IMR-90 (cell line): ENCODE data around the gene RNF145. TPM values are rescaled to one million over a fixed set of nuclear protein-coding genes. Genes with fewer than 3 reads are reported as not detected.

Experiments
- ATAC-seq: fragments of 200-7000 bp; cut with Tn5 transposase; 2 replicates; pipeline ENCODE4 v1.9.1; 2020; ENCODE audit warnings: low read depth, mild to moderate bottlenecking, moderate library complexity
- BruUV-seq: library from RNA; stranded (reverse); fragments of 400-500 nt; replicated peaks from 2 replicates; lab custom pipeline; 2021; lab: Mats Ljungman, UMichigan
- CTCF ChIA-PET: fragments of 300-600 bp; formaldehyde crosslinking; extraction: SDS; loops from one replicate; lab custom pipeline; 2021; ENCODE audit warnings: antibody characterized with exemption; lab: Yijun Ruan, JAX
- POLR2A ChIA-PET: fragments of 300-600 bp; sonication (Branson Sonifier 250); formaldehyde crosslinking; loops from one replicate; lab custom pipeline; 2022; ENCODE audit warnings: antibody characterized with exemption; ENCODE audit not compliant: unreplicated experiment; lab: Charles Lee
- DNase-seq: peaks from one replicate; pipeline ENCODE4 v3.0.0; 2013
- H2AFZ ChIP-seq: replicated peaks from 2 replicates; pipeline ENCODE3; 2013; ENCODE audit warnings: low read length, mild to moderate bottlenecking; ENCODE audit not compliant: poor library complexity
- H2AK5ac ChIP-seq: 2 replicates; pipeline ENCODE4 v1.6.1; 2013; ENCODE audit warnings: low read depth, low read length, inconsistent platforms
- H2AK9ac ChIP-seq: replicated peaks from 2 replicates; pipeline ENCODE3; 2013; ENCODE audit warnings: mild to moderate bottlenecking, low read depth, low read length, moderate library complexity; ENCODE audit not compliant: poor library complexity
- H2BK120ac ChIP-seq: 2 replicates; pipeline ENCODE4 v1.6.1; 2013; ENCODE audit warnings: low read depth, low read length, inconsistent platforms
- H2BK15ac ChIP-seq: 3 replicates; pipeline ENCODE4 v1.6.1; 2013; ENCODE audit warnings: low read depth, low read length, inconsistent platforms
- H2BK20ac ChIP-seq: 2 replicates; pipeline ENCODE4 v1.6.1; 2013; ENCODE audit warnings: low read depth, mild to moderate bottlenecking, inconsistent platforms, low read length, moderate library complexity
- H2BK5ac ChIP-seq: 2 replicates; pipeline ENCODE4 v1.6.1; 2013; ENCODE audit warnings: mild to moderate bottlenecking, low read depth, low read length, inconsistent platforms; ENCODE audit not compliant: poor library complexity, severe bottlenecking
- H3K14ac ChIP-seq: replicated peaks from 2 replicates; pipeline ENCODE4 v1.6.1; 2013; ENCODE audit warnings: low read depth, low read length, inconsistent platforms
- H3K18ac ChIP-seq: 2 replicates; pipeline ENCODE4 v1.6.1; 2013; ENCODE audit warnings: low read depth, low read length, control low read depth
- H3K23ac ChIP-seq: 2 replicates; pipeline ENCODE4 v1.6.1; 2013; ENCODE audit warnings: low read depth, low read length, inconsistent platforms
- H3K27ac ChIP-seq: 2 replicates; pipeline ENCODE4 v1.5.1; 2013; ENCODE audit warnings: mild to moderate bottlenecking, control low read depth, low read length; ENCODE audit not compliant: insufficient read depth
- H3K27me3 ChIP-seq: 2 replicates; pipeline ENCODE4 v1.6.1; 2013; ENCODE audit warnings: low read length; ENCODE audit not compliant: control insufficient read depth, insufficient read depth
- H3K36me3 ChIP-seq: 2 replicates; pipeline ENCODE4 v1.6.1; 2013; ENCODE audit warnings: low read length, mixed read lengths; ENCODE audit not compliant: control insufficient read depth, insufficient read depth
- H3K4ac ChIP-seq: 2 replicates; pipeline ENCODE4 v1.6.1; 2013; ENCODE audit warnings: low read depth, low read length, inconsistent platforms
- H3K4me1 ChIP-seq: 2 replicates; pipeline ENCODE4 v1.6.1; 2013; ENCODE audit warnings: low read length, mixed read lengths; ENCODE audit not compliant: control insufficient read depth, insufficient read depth
- H3K4me2 ChIP-seq: 2 replicates; pipeline ENCODE4 v1.6.1; 2013; ENCODE audit warnings: low read depth, mild to moderate bottlenecking, control low read depth, low read length, moderate library complexity
- H3K4me3 ChIP-seq: 2 replicates; pipeline ENCODE4 v1.5.1; 2013; ENCODE audit warnings: low read depth, mild to moderate bottlenecking, control low read depth, low read length, moderate library complexity; ENCODE audit not compliant: insufficient read depth
- H3K56ac ChIP-seq: 2 replicates; pipeline ENCODE4 v1.6.1; 2013; ENCODE audit warnings: low read length, inconsistent platforms; ENCODE audit not compliant: insufficient read depth; ENCODE audit errors: extremely low read depth
- H3K79me1 ChIP-seq, 2 experiments: 2 replicates each; pipeline ENCODE4 v1.6.1; 2013; ENCODE audit warnings: low read length in 2 of 2, inconsistent platforms in 1 of 2, low read depth in 1 of 2
- H3K9ac ChIP-seq: 2 replicates; pipeline ENCODE4 v1.6.1; 2013; ENCODE audit warnings: low read depth, low read length, control low read depth
- H3K9me1 ChIP-seq: 2 replicates; pipeline ENCODE4 v1.6.1; 2013; ENCODE audit warnings: low read length, inconsistent platforms; ENCODE audit not compliant: insufficient read depth
- H3K9me3 ChIP-seq: 2 replicates; pipeline ENCODE4 v1.6.1; 2013; ENCODE audit warnings: low read length; ENCODE audit not compliant: control insufficient read depth, insufficient read depth
- H4K20me1 ChIP-seq: 2 replicates; pipeline ENCODE4 v1.6.1; 2013; ENCODE audit warnings: low read length, inconsistent platforms; ENCODE audit not compliant: insufficient read depth
- H4K5ac ChIP-seq: 2 replicates; pipeline ENCODE4 v1.6.1; 2013; ENCODE audit warnings: mild to moderate bottlenecking, low read depth, low read length, control low read depth
- H4K8ac ChIP-seq, 2 experiments: 2 replicates each; pipeline ENCODE4 v1.6.1; 2013; ENCODE audit warnings: low read depth in 2 of 2, low read length in 2 of 2, control low read depth in 1 of 2, inconsistent platforms in 1 of 2
- H4K91ac ChIP-seq: 2 replicates; pipeline ENCODE4 v1.6.1; 2013; ENCODE audit warnings: low read depth, low read length, inconsistent platforms; ENCODE audit not compliant: insufficient read depth
- BHLHE40 ChIP-seq: fragments of 150-350 bp; IDR thresholded peaks from 2 replicates; pipeline ENCODE4 v1.6.1; 2016; ENCODE audit warnings: mild to moderate bottlenecking, low read depth, low read length
- CTCF ChIP-seq: conservative IDR thresholded peaks from 2 replicates; pipeline ENCODE4 v1.5.1; 2012; ENCODE audit warnings: mild to moderate bottlenecking, low read depth, low read length, improper control_type of control experiment
- ELK1 ChIP-seq: fragments of 150-350 bp; IDR thresholded peaks from 2 replicates; pipeline ENCODE4 v1.6.1; 2016; ENCODE audit warnings: low read depth, mild to moderate bottlenecking, low read length, moderate library complexity, borderline replicate concordance
- FOS ChIP-seq: fragments of 150-350 bp; IDR thresholded peaks from 2 replicates; pipeline ENCODE4 v1.6.1; 2016; ENCODE audit warnings: low read depth, low read length
- MAZ ChIP-seq: IDR thresholded peaks from 2 replicates; pipeline ENCODE4 v1.6.1; 2012; ENCODE audit warnings: low read depth, mild to moderate bottlenecking, low read length, improper control_type of control experiment, moderate library complexity, borderline replicate concordance
- NFE2L2 ChIP-seq: fragments of 150-350 bp; IDR thresholded peaks from 2 replicates; pipeline ENCODE4 v1.6.1; 2016; ENCODE audit warnings: low read depth, mild to moderate bottlenecking, low read length
- RAD21 ChIP-seq: IDR thresholded peaks from 2 replicates; pipeline ENCODE4 v1.6.1; 2012; ENCODE audit warnings: low read length, improper control_type of control experiment
- RFX5 ChIP-seq: IDR thresholded peaks from 2 replicates; pipeline ENCODE4 v1.8.0; 2012; ENCODE audit warnings: low read depth, mild to moderate bottlenecking, low read length, moderate library complexity
- USF2 ChIP-seq: fragments of 150-350 bp; IDR thresholded peaks from 2 replicates; pipeline ENCODE4 v1.6.1; 2017; ENCODE audit warnings: mild to moderate bottlenecking, antibody characterized with exemption, low read length, low read depth
- WGBS, 2 experiments: methylation state at CpG; one replicate each; pipeline versions ENCODE4 v1.1.5 to v1.1.7; 2013; ENCODE audit warnings: missing lambda C conversion rate in 2 of 2; ENCODE audit not compliant: insufficient read length in 1 of 2; ENCODE audit errors: extremely low coverage in 2 of 2; 5-methylcytosine and 5-hydroxymethylcytosine counted together
- dilution Hi-C: fragments of 300-500 bp; cut with HindIII; formaldehyde crosslinking; loops from one replicate; pipeline ENCODE4 v1.14.3; 2018; ENCODE audit warnings: low sequenced_read_pairs; ENCODE audit not compliant: unreplicated experiment
- in situ Hi-C: fragments of 300-500 bp; cut with MboI; formaldehyde crosslinking; loops from 3 replicates; pipeline ENCODE4 v1.14.3; 2019; ENCODE audit warnings: low sequenced_read_pairs, inconsistent platforms, mixed read lengths
- intact Hi-C: fragments of 100-400 bp; cut with micrococcal nuclease; formaldehyde crosslinking; loops from 2 replicates; pipeline ENCODE4 v1.10.0; 2022
- polyA plus RNA-seq, 3 experiments: library from polyadenylated mRNA; depleted of rRNA; stranded (reverse); fragments of >200 nt; gene quantifications; 2 replicates each; pipeline ENCODE4 v1.2.3, GENCODE V29; 2012; ENCODE audit warnings: low replicate concordance in 1 of 3
- total RNA-seq: library from RNA; depleted of rRNA; stranded (reverse); fragments of >200 nt; gene quantifications from 2 replicates; pipeline ENCODE4 v1.2.3, GENCODE V29; 2012

The RNF145 gene
- total and polyA plus RNA-seq, 2 of the 4 experiments (the other 2 are of a cell fraction) = 50.0 to 57.0 TPM

GRCh38 chr5:159211729-159212174, 2.4 kb upstream of the RNF145 start:
- no peaks in the 10 kb centered on the region; the same call in 1 of the 2 replicates for H3K9me1 ChIP-seq
- no peaks in the 10 kb centered on the region for H3K9me3 ChIP-seq
- H3K9ac ChIP-seq = no peak overlapping the region
- no peak overlapping the region for H3K4me2 ChIP-seq
- H4K91ac ChIP-seq = no peak overlapping the region
- H3K14ac ChIP-seq = no peak overlapping the region
- H3K4ac ChIP-seq = no peak overlapping the region
- no peak overlapping the region for H4K8ac ChIP-seq
- WGBS, 2 experiments = no CpG with 5 or more reads among the region's 4 CpGs
- no peak overlapping the region for H2AFZ ChIP-seq
- no peak overlapping the region for H3K23ac ChIP-seq
- no TSS peak for BruUV-seq
- dilution Hi-C loops = no loop called here
- ChIA-PET CTCF (no interaction called here), POLR2A (no interaction called here)
- no peak overlapping the region for H2AK9ac ChIP-seq
- 0 out of 2 replicates have a peak, but pooled peaks cover 2% of the 10 kb centered on the region for H3K4me1 ChIP-seq
- no peak overlapping the region for H2BK15ac ChIP-seq
- no peak overlapping the region for H4K5ac ChIP-seq
- no peak overlapping the region for H3K27ac ChIP-seq
- intact Hi-C loops = no loop called here
- H4K20me1 ChIP-seq = no peaks in the 10 kb centered on the region
- no peak overlapping the region for H3K4me3 ChIP-seq
- H3K36me3 ChIP-seq = no peaks in the 10 kb centered on the region
- no peaks in the 10 kb centered on the region for H3K27me3 ChIP-seq
- no peak overlapping the region for H2BK120ac ChIP-seq
- TF ChIP-seq RFX5 (no peak), ELK1 (no peak), RAD21 (no peak), CTCF (no peak), USF2 (no peak), MAZ (no peak), BHLHE40 (no peak), FOS (no peak), NFE2L2 (no peak)
- H3K56ac ChIP-seq = no peak overlapping the region
- no peak overlapping the region for H2BK5ac ChIP-seq
- H3K79me1 ChIP-seq = peaks cover 8 to 10% of the 10 kb centered on the region in 2 experiments; a peak in 3 of 4 replicates
- DNase-seq (no peak), ATAC-seq (no peak)
- no peak overlapping the region for H3K18ac ChIP-seq
- H2AK5ac ChIP-seq = no peak overlapping the region
- in situ Hi-C loops = no loop called here
- no peak overlapping the region for H2BK20ac ChIP-seq
